ENCODE data around the gene TMEM98. TPM values are rescaled to one million over a fixed set of nuclear protein-coding genes. Genes with fewer than 3 reads are reported as not detected.

The TMEM98 gene
- total and polyA plus RNA-seq, 9 of the 15 experiments (the other 6 are each of a cell fraction or from before 2014, with no cell fraction given): 33.5 to 164 (median 84.7) TPM

DNA sequence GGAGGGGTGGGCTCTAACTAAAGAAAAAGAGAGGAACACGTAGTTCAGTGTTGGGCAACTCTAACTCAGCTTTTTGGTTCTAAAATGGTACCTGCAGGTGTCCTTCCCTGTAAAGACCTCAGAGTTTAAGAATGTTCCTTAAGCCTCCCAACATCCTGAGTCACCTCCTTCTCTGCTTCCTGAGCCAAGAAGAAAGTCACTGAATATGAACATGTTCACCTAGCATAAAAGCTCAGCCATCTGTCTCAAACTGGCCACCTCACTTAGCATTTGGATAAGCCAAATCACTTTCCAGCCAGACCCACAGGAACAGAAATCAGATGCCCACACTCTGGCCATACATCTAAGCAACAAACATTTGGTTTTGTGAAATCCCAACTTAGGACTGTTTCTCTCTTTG, 3.7 kb downstream of the TMEM98 start:
- in situ Hi-C loops (cut with MboI) (no loop called here), intact Hi-C loops (cut with micrococcal nuclease) (no loop called here)
- H3K4me1 ChIP-seq (replicated peaks in 1 of 2; ENCODE audit: control insufficient read depth in 2 of 2, insufficient read depth in 2 of 2, low read length in 2 of 2): peaks cover 23 to 26% of the 10 kb centered on the region in 2 experiments; a peak in 4 of 5 replicates
- H2AFZ ChIP-seq (ENCODE audit: low read depth, low read length): no peak overlapping the region
- H3K9me3 ChIP-seq (replicated peaks; ENCODE audit: control insufficient read depth, insufficient read depth, low read depth, low read length): no peaks in the 10 kb centered on the region
- no peak overlapping the region for H3K9ac ChIP-seq (ENCODE audit: insufficient read depth in 1 of 2, low read depth in 2 of 2, low read length in 2 of 2)
- H3K79me2 ChIP-seq (ENCODE audit: control insufficient read depth, insufficient read depth, low read length): peaks cover 18% of the 10 kb centered on the region; the same call in 2 of the 3 replicates
- TF ChIP-seq ZNF830 (CRISPR knock-in tag; IDR thresholded peaks at IDR 0.05) (no peak), ZNF282 (CRISPR knock-in tag; IDR thresholded peaks at IDR 0.05) (no peak), FIP1L1 (IDR thresholded peaks at IDR 0.05; ENCODE audit: low read depth, low read length, poor library complexity, severe bottlenecking) (no peak), LARP7 (IDR thresholded peaks at IDR 0.05) (no peak), RFX7 (CRISPR knock-in tag; IDR thresholded peaks at IDR 0.05) (no peak), MAFK (IDR thresholded peaks at IDR 0.05; ENCODE audit: low read length) (no peak), ZNF699 (CRISPR knock-in tag; IDR thresholded peaks at IDR 0.05; ENCODE audit: insufficient replicate concordance) (no peak), EZH2 (IDR thresholded peaks at IDR 0.05; ENCODE audit: borderline replicate concordance, low read depth, low read length) (no peak)
- TF ChIP-seq, protein P1, sequence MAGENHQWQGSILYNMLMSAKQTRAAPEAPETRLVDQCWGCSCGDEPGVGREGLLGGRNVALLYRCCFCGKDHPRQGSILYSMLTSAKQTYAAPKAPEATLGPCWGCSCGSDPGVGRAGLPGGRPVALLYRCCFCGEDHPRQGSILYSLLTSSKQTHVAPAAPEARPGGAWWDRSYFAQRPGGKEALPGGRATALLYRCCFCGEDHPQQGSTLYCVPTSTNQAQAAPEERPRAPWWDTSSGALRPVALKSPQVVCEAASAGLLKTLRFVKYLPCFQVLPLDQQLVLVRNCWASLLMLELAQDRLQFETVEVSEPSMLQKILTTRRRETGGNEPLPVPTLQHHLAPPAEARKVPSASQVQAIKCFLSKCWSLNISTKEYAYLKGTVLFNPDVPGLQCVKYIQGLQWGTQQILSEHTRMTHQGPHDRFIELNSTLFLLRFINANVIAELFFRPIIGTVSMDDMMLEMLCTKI (IDR thresholded peaks at IDR 0.05; ENCODE audit: partially characterized antibody): no peak
- DNase-seq (ENCODE audit: extremely low read depth in 1 of 4, low spot score in 3 of 4) (no peak), FAIRE-seq (no peak), ATAC-seq (no peak)
- WGBS (ENCODE audit: insufficient coverage, low coverage, missing lambda C conversion rate): 60% methylated on average over 1 of the region's 1 CpG
- H4K20me1 ChIP-seq (replicated peaks; ENCODE audit: control insufficient read depth, insufficient read depth, low read length): no peaks in the 10 kb centered on the region
- POLR2A ChIA-PET: interaction anchor here (1.0 to 5.8 kb wide), 3 partner anchors 10 to 186 kb away, joined by 3 to 26 read pairs (median 13); no protein-coding TSS in a partner anchor
- peaks cover 44% of the 10 kb centered on the region; the same call in 2 of the 3 replicates for H3K36me3 ChIP-seq (ENCODE audit: control insufficient read depth, insufficient read depth, low read length)
- no TSS peak for BruUV-seq (replicated peaks)
- H3K4me3 ChIP-seq: no peak overlapping the region
- no peak overlapping the region for H3K27ac ChIP-seq (ENCODE audit: extremely low read depth, low read depth, low read length)
- CTCF ChIA-PET (ENCODE audit: low intra/inter-chr PET ratio): interaction anchor here (1.1 kb wide), 1 partner anchor 146 kb away, joined by 3 read pairs; no protein-coding TSS in a partner anchor
- no peaks in the 10 kb centered on the region for H3K27me3 ChIP-seq (ENCODE audit: control insufficient read depth in 2 of 2, insufficient read depth in 2 of 2, low read length in 2 of 2)
- H3K4me2 ChIP-seq (ENCODE audit: insufficient read depth, low read length): no peak overlapping the region
- H3K9me1 ChIP-seq (ENCODE audit: control insufficient read depth, insufficient read depth, low read length): no peaks in the 10 kb centered on the region

Data from K562 (cell line).